H1 (cell line): Measurements from ENCODE around the gene FKBP10. TPM values are rescaled to one million over a fixed set of nuclear protein-coding genes. Genes with fewer than 3 reads are reported as not detected.

Experiments used
- CTCF ChIA-PET: fragments of 300-600 bp; sonication (Branson Sonifier 250); formaldehyde crosslinking; loops from one replicate; lab custom pipeline; 2021; ENCODE audit not compliant: partially characterized antibody; lab: Charles Lee
- POLR2A ChIA-PET: fragments of 300-600 bp; sonication (Branson Sonifier 250); formaldehyde crosslinking; loops from one replicate; lab custom pipeline; 2021; ENCODE audit warnings: inconsistent platforms; ENCODE audit not compliant: partially characterized antibody; lab: Charles Lee
- DNase-seq, 2 experiments: peaks; one replicate each; pipeline versions ENCODE4 v3.0.0 to v3.0.0-alpha.2; 2010 to 2022; ENCODE audit warnings: low spot score in 2 of 2, low read depth in 1 of 2, mixed read lengths in 1 of 2
- FAIRE-seq: peaks from 2 replicates; lab custom pipeline; 2011; peaks lifted over from hg19 to GRCh38; lab: Jason Lieb, UNC
- H2AFZ ChIP-seq: 2 replicates; pipeline ENCODE4 v1.8.1; 2012; ENCODE audit warnings: low read length, inconsistent platforms
- H2AK5ac ChIP-seq: 2 replicates; pipeline ENCODE4 v1.6.1; 2013; ENCODE audit warnings: low read depth, low read length
- H2BK120ac ChIP-seq: replicated peaks from 2 replicates; pipeline ENCODE3; 2013; ENCODE audit warnings: low read depth, low read length, inconsistent platforms
- H2BK12ac ChIP-seq: 2 replicates; pipeline ENCODE4 v1.6.1; 2013; ENCODE audit warnings: low read depth, low read length
- H2BK15ac ChIP-seq: 2 replicates; pipeline ENCODE4 v1.6.1; 2013; ENCODE audit warnings: low read length
- H2BK20ac ChIP-seq: 2 replicates; pipeline ENCODE4 v1.6.1; 2013; ENCODE audit warnings: low read length
- H2BK5ac ChIP-seq: 2 replicates; pipeline ENCODE4 v1.6.1; 2013; ENCODE audit warnings: low read depth, low read length
- H3K14ac ChIP-seq: 2 replicates; pipeline ENCODE4 v1.6.1; 2013; ENCODE audit warnings: inconsistent platforms; ENCODE audit not compliant: insufficient read length
- H3K18ac ChIP-seq: 2 replicates; pipeline ENCODE4 v1.6.1; 2013; ENCODE audit warnings: low read length; ENCODE audit errors: extremely low read depth
- H3K23ac ChIP-seq: 2 replicates; pipeline ENCODE4 v1.6.1; 2013; ENCODE audit warnings: inconsistent platforms; ENCODE audit not compliant: insufficient read length
- H3K23me2 ChIP-seq: 2 replicates; pipeline ENCODE4 v1.6.1; 2013; ENCODE audit warnings: low read depth, low read length
- H3K27ac ChIP-seq: 2 replicates; pipeline ENCODE4 v1.6.1; 2011; ENCODE audit warnings: low read depth, low read length, inconsistent platforms
- H3K27me3 ChIP-seq, 4 experiments: replicated peaks in 1 of 4; 1 replicate in 1 of 4; 2 replicates in 3 of 4; pipeline versions ENCODE4 v1.6.1 to v1.8.1; 2011 to 2013; ENCODE audit warnings: low read length in 3 of 4, mild to moderate bottlenecking in 3 of 4, inconsistent platforms in 2 of 4, mixed read lengths in 2 of 4, moderate library complexity in 1 of 4; ENCODE audit not compliant: control insufficient read depth in 3 of 4, insufficient read depth in 3 of 4; ENCODE audit errors: extremely low read depth in 1 of 4
- H3K36me3 ChIP-seq, 4 experiments: 2 replicates each; pipeline versions ENCODE4 v1.6.1 to v1.8.1; 2011 to 2013; ENCODE audit warnings: mild to moderate bottlenecking in 4 of 4, low read length in 3 of 4, moderate library complexity in 2 of 4, control low read depth in 1 of 4, inconsistent platforms in 1 of 4; ENCODE audit not compliant: insufficient read depth in 4 of 4, control insufficient read depth in 2 of 4
- H3K4ac ChIP-seq: replicated peaks from 2 replicates; pipeline ENCODE3; 2013; ENCODE audit warnings: low read length, low read depth, mixed read lengths, inconsistent platforms; ENCODE audit not compliant: insufficient read length
- H3K4me1 ChIP-seq, 4 experiments: replicated peaks in 1 of 4; 1 replicate in 1 of 4; 2 replicates in 3 of 4; pipeline versions ENCODE4 v1.6.1 to v1.8.1; 2011 to 2013; ENCODE audit warnings: low read length in 3 of 4, inconsistent platforms in 2 of 4, mixed read lengths in 1 of 4; ENCODE audit not compliant: insufficient read depth in 4 of 4, control insufficient read depth in 3 of 4
- H3K4me2 ChIP-seq, 2 experiments: 2 replicates each; pipeline versions ENCODE4 v1.6.1 to v1.8.1; 2011 to 2013; ENCODE audit warnings: low read depth in 2 of 2, low read length in 2 of 2, control low read depth in 1 of 2, inconsistent platforms in 1 of 2, mild to moderate bottlenecking in 1 of 2; ENCODE audit not compliant: insufficient read depth in 1 of 2
- H3K4me3 ChIP-seq, 4 experiments: fragments of 200-600, 300-600 bp in 1 of 4; sonication (generic), shearing (Covaris generic), sonication (Bioruptor Twin) in 1 of 4; 2 replicates each; pipeline versions ENCODE4 v1.5.1 to v1.8.1; 2011 to 2016; ENCODE audit warnings: low read length in 4 of 4, low read depth in 3 of 4, control low read depth in 2 of 4, inconsistent platforms in 2 of 4, mild to moderate bottlenecking in 2 of 4, mixed read lengths in 1 of 4, moderate library complexity in 1 of 4; ENCODE audit not compliant: insufficient read depth in 2 of 4; ENCODE audit errors: extremely low read depth in 1 of 4
- H3K56ac ChIP-seq: replicated peaks from 2 replicates; pipeline ENCODE3; 2013; ENCODE audit warnings: low read depth, mild to moderate bottlenecking, mixed read lengths, low read length, inconsistent platforms; ENCODE audit not compliant: insufficient read length
- H3K79me1 ChIP-seq: 2 replicates; pipeline ENCODE4 v1.6.1; 2013; ENCODE audit warnings: low read depth, low read length, control low read depth
- H3K79me2 ChIP-seq, 2 experiments: 2 replicates each; pipeline versions ENCODE4 v1.6.1 to v1.8.1; 2012 to 2013; ENCODE audit warnings: low read length in 2 of 2, mild to moderate bottlenecking in 2 of 2, inconsistent platforms in 1 of 2; ENCODE audit not compliant: insufficient read depth in 2 of 2, control insufficient read depth in 1 of 2
- H3K9ac ChIP-seq, 4 experiments: replicated peaks in 1 of 4; 1 replicate in 1 of 4; 2 replicates in 3 of 4; pipeline versions ENCODE4 v1.6.1 to v1.8.1; 2011 to 2013; ENCODE audit warnings: low read depth in 3 of 4, low read length in 3 of 4, control low read depth in 2 of 4, mild to moderate bottlenecking in 2 of 4, moderate library complexity in 2 of 4, inconsistent platforms in 1 of 4; ENCODE audit errors: extremely low read depth in 1 of 4
- H3K9me3 ChIP-seq, 2 experiments: 2 replicates each; pipeline versions ENCODE4 v1.6.1 to v1.8.1; 2012 to 2013; ENCODE audit warnings: mild to moderate bottlenecking in 2 of 2, moderate library complexity in 2 of 2, control low read depth in 1 of 2, inconsistent platforms in 1 of 2, low read depth in 1 of 2, low read length in 1 of 2, mixed read lengths in 1 of 2; ENCODE audit not compliant: insufficient read depth in 2 of 2
- H4K20me1 ChIP-seq, 2 experiments: replicated peaks in 1 of 2; 2 replicates each; pipeline versions ENCODE3 to v1.8.1; 2011 to 2013; ENCODE audit warnings: inconsistent platforms in 2 of 2, low read length in 2 of 2, mild to moderate bottlenecking in 1 of 2; ENCODE audit not compliant: insufficient read depth in 2 of 2, control insufficient read depth in 1 of 2
- H4K5ac ChIP-seq: 2 replicates; pipeline ENCODE4 v1.6.1; 2013; ENCODE audit warnings: low read length, low read depth, mixed read lengths, inconsistent platforms; ENCODE audit not compliant: insufficient read length
- H4K8ac ChIP-seq: 2 replicates; pipeline ENCODE4 v1.8.0; 2013; ENCODE audit warnings: mild to moderate bottlenecking, moderate library complexity, low read length, inconsistent platforms; ENCODE audit not compliant: insufficient read depth; ENCODE audit errors: extremely low read depth
- H4K91ac ChIP-seq: replicated peaks from 2 replicates; pipeline ENCODE3; 2013; ENCODE audit warnings: low read length, mixed read lengths, inconsistent platforms; ENCODE audit not compliant: insufficient read length
- FOSL1 ChIP-seq: IDR thresholded peaks from 2 replicates; pipeline ENCODE4 v1.6.1; 2011; ENCODE audit warnings: mild to moderate bottlenecking, low read depth, low read length, moderate library complexity; ENCODE audit not compliant: insufficient read depth
- WGBS, 2 experiments: shearing (Covaris generic) in 1 of 2; methylation state at CpG; one replicate each; pipeline versions ENCODE4 v1.1.6 to v1.1.7; 2013 to 2015; ENCODE audit warnings: low lambda C conversion rate in 2 of 2, mixed read lengths in 2 of 2, inconsistent platforms in 1 of 2, low coverage in 1 of 2, missing lambda C conversion rate in 1 of 2; ENCODE audit not compliant: insufficient replicate concordance in 2 of 2, insufficient coverage in 1 of 2, insufficient read length in 1 of 2; ENCODE audit errors: extremely low coverage in 1 of 2, missing lambda C conversion rate in 1 of 2; 5-methylcytosine and 5-hydroxymethylcytosine counted together
- polyA plus RNA-seq, 7 experiments: library from polyadenylated mRNA; depleted of rRNA in 3 of 7; stranded (reverse) in 5 of 7; unstranded in 2 of 7; fragments of >200 nt in 5 of 7; fragments of 200-250 nt in 2 of 7; gene quantifications; 1 replicate in 5 of 7; 2 replicates in 1 of 7; 4 replicates in 1 of 7; pipeline versions ENCODE4 v1.2.1 to v1.2.3, GENCODE V29; 2011 to 2013; ENCODE audit warnings: missing spikeins in 2 of 7, mixed read lengths in 2 of 7
- total RNA-seq: library from RNA; stranded (reverse); fragmentation: NEBNext Ultra II Directional; extraction: Animal tissue kit (Norgen Biotek cat#: 25700); gene quantifications from 2 replicates; pipeline ENCODE4 v1.2.1, GENCODE V29; 2021

FKBP10 gene
- total and polyA plus RNA-seq, 2 of the 8 experiments (the other 6 are each of a cell fraction or from before 2014, with no cell fraction given) = 173 to 283 TPM

DNA sequence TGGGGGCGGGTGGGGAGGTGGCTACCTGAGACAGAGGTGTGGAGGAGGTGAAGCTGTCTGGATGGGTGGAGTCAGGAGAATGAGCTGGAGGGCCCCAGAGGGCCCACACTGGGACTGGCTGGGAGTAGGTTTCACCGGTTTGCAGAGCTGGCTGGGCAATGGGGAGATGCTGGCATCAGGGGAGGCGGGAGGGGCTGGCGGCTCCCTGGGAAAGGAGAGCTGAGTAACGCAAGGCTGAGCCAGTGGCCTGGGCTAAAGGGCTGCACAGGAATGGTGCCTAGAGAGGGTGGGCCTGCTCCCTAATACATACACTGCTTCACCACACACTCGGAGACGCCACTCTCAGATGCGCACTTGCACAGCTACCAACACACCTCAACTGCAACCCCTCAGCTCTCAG, 13.4 kb upstream of the FKBP10 start:
- H3K4ac ChIP-seq = peak overlapping the region; percentile 69
- H2BK15ac ChIP-seq = no peak overlapping the region
- peaks cover 8 to 19% (median 13%) of the 10 kb centered on the region in 4 experiments for H3K4me1 ChIP-seq
- H3K14ac ChIP-seq = no peak overlapping the region
- H2BK12ac ChIP-seq = 0 out of 2 replicates have a peak overlapping the region, but pooled peaks have one; percentile 81
- POLR2A ChIA-PET = interaction anchor here (0.6 to 6.9 kb wide), 9 partner anchors 9 to 110 kb away, joined by 3 to 71 read pairs (median 8); partner anchors contain the start of genes EIF1, FKBP10, HAP1 and JUP
- FAIRE-seq (no peak), DNase-seq (no peak)
- H4K20me1 ChIP-seq = no peaks in the 10 kb centered on the region
- no peak overlapping the region for H3K9ac ChIP-seq
- H3K27me3 ChIP-seq = peaks cover 0 to 3% (median under 1%) of the 10 kb centered on the region in 4 experiments; a peak in 2 of 7 replicates
- H4K91ac ChIP-seq = no peak overlapping the region
- CTCF ChIA-PET = interaction anchor here (1.0 to 10.9 kb wide), 11 partner anchors 11 to 160 kb away, joined by 3 to 149 read pairs (median 4); partner anchors contain the start of genes FKBP10, JUP and P3H4
- H2BK20ac ChIP-seq = no peak overlapping the region
- no peak overlapping the region for H2AFZ ChIP-seq
- H3K36me3 ChIP-seq = no peaks in the 10 kb centered on the region
- no peaks in the 10 kb centered on the region for H3K79me2 ChIP-seq
- H4K5ac ChIP-seq = no peak overlapping the region
- H3K56ac ChIP-seq = peak overlapping the region; percentile 64
- H2AK5ac ChIP-seq = no peak overlapping the region
- WGBS, 2 experiments = 90% methylated on average over 8 of the region's 8 CpGs; no CpG with 5 or more reads in 1 of the 2 experiments
- H3K4me3 ChIP-seq = no peak overlapping the region
- peak overlapping the region; percentile 83 for H2BK120ac ChIP-seq
- no peak overlapping the region for H3K18ac ChIP-seq
- peak overlapping the region; percentile 82; the same call in 1 of the 2 replicates for H4K8ac ChIP-seq
- no peaks in the 10 kb centered on the region for H3K9me3 ChIP-seq
- H3K4me2 ChIP-seq = no peak overlapping the region
- no peak overlapping the region for H3K27ac ChIP-seq
- H3K23ac ChIP-seq = no peak overlapping the region
- H3K23me2 ChIP-seq = peaks cover 2% of the 10 kb centered on the region; the same call in 1 of the 2 replicates
- H2BK5ac ChIP-seq = peak overlapping the region; percentile 73; the same call in 1 of the 2 replicates
- H3K79me1 ChIP-seq = no peaks in the 10 kb centered on the region
- no peak for TF ChIP-seq FOSL1
